Activated CD4-positive, alpha-beta T cell treated with anti-CD3 and anti-CD28 coated beads, Interleukin-2, amount 50 U/mL, for 16 hours (primary cell): ENCODE measurements around the gene CD200R1.

ENCODE experiments used
- DNase-seq: peaks from one replicate; pipeline ENCODE4 v3.0.0-alpha.2; 2020

CD200R1 gene

GRCh38 chr3:112884678-112885290 lies 90.1 kb downstream of the CD200R1 start:
- DNase-seq: no peak

GRCh38 chr3:112881891-112882290 lies 93.0 kb downstream of the CD200R1 start:
- no peak for DNase-seq

GRCh38 chr3:112875561-112875960 lies 99.3 kb downstream of the CD200R1 start:
- no peak for DNase-seq

- no peak for DNase-seq
These were observed 100.2 kb downstream of the CD200R1 start for GRCh38 chr3:112874725-112875124.

GRCh38 chr3:112873632-112874031 lies 101.3 kb downstream of the CD200R1 start:
- DNase-seq: no peak

- DNase-seq: no peak
These were observed 103.2 kb downstream of the CD200R1 start for GRCh38 chr3:112871735-112872134.
